ENCODE results near the gene CCDC9B. TPM values are rescaled to one million over a fixed set of nuclear protein-coding genes. Genes with fewer than 3 reads are reported as not detected.

The CCDC9B gene
- total RNA-seq, 1 experiment from 2014 or later, result 29.5 TPM

GRCh38 chr15:40298216-40298935 lies 42.4 kb downstream of the CCDC9B start:
- no peaks in the 10 kb centered on the region for H3K4me1 ChIP-seq (replicated peaks)
- no peak overlapping the region for H3K4me3 ChIP-seq
- peaks cover 100% of the 10 kb centered on the region for H3K36me3 ChIP-seq
- no peak overlapping the region for H3K27ac ChIP-seq
- DNase-seq (ENCODE audit: low read depth in 1 of 2, low spot score in 2 of 2), result no peak
- no peaks in the 10 kb centered on the region for H3K27me3 ChIP-seq (replicated peaks)
- H3K9me3 ChIP-seq (replicated peaks), result peaks cover 3% of the 10 kb centered on the region; the same call in 1 of the 2 replicates

DNA sequence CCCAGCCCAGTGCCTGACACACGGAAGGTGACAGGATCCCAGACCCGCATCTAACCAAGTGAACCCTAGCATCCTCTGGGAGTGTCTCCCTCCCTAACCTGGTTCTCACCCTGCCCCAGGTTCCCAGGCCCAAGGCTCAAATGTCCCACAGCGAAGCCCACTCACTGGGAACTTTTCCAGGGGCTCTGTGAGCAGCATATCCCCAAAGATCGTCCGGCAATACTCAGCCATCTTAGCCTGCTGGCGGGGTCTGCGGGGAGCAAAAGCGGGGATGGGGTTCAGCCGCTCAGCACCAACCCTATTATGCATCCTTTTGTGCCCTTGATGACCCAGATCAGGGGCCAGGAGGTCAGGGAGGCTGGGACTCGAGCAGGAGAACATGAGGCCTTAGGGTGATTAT lies 43.4 kb downstream of the CCDC9B start:
- no peak for DNase-seq (ENCODE audit: low read depth in 1 of 2, low spot score in 2 of 2)
- no peak overlapping the region for H3K27ac ChIP-seq
- H3K36me3 ChIP-seq, result peaks cover 98% of the 10 kb centered on the region
- no peaks in the 10 kb centered on the region for H3K27me3 ChIP-seq (replicated peaks)
- no peaks in the 10 kb centered on the region for H3K4me1 ChIP-seq (replicated peaks)
- peaks cover 3% of the 10 kb centered on the region; the same call in 1 of the 2 replicates for H3K9me3 ChIP-seq (replicated peaks)
- no peak overlapping the region for H3K4me3 ChIP-seq

DNA sequence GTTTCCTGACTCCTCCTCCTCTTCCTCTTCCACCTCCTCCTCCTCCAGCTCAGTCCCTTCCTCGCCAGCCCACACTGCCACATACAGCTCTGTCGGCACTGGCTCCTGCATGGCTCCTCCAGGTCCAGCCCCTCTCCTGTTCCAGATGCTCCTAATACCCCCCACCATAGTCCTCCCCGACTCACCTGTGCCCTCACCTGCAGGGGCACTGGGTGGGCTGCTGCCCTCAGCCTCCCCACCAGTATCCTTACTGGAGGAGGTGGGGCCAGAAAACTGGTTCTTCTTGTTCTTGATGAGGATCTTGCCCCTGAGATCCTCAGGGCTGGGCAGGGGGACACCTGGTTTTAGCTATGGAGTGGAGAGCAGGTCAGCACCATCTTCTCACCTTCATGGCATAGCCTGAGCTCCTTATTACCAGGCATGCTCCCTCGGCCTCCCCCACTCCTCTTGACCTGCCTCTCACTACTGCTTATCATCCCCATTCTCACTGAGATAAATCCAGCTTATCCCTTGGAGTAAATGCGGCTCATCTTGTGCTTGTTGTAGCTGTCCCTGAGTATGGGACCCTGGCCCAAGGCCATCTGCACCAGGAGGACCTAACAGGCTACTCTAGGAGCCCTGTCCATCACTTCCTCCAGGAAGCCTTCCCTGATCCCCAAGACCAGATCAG lies 44.0 kb downstream of the CCDC9B start:
- Histone ChIP-seq H3K36me3 (peaks cover 98% of the 10 kb centered on the region), H3K27ac (no peak overlapping the region), H3K9me3 (replicated peaks) (peaks cover 3% of the 10 kb centered on the region; the same call in 1 of the 2 replicates), H3K27me3 (replicated peaks) (no peaks in the 10 kb centered on the region), H3K4me3 (no peak overlapping the region), H3K4me1 (replicated peaks) (no peaks in the 10 kb centered on the region)
- no peak for DNase-seq (ENCODE audit: low read depth in 1 of 2, low spot score in 2 of 2)

GRCh38 chr15:40295877-40296560 lies 44.7 kb downstream of the CCDC9B start:
- Histone ChIP-seq H3K27ac (no peak overlapping the region), H3K9me3 (replicated peaks) (peaks cover 3% of the 10 kb centered on the region; the same call in 1 of the 2 replicates), H3K4me3 (no peak overlapping the region), H3K4me1 (replicated peaks) (peaks cover 5% of the 10 kb centered on the region; the same call in 1 of the 2 replicates), H3K36me3 (peaks cover 98% of the 10 kb centered on the region), H3K27me3 (replicated peaks) (no peaks in the 10 kb centered on the region)
- DNase-seq (ENCODE audit: low read depth in 1 of 2, low spot score in 2 of 2), result no peak

- Histone ChIP-seq H3K27me3 (replicated peaks) (no peaks in the 10 kb centered on the region), H3K9me3 (replicated peaks) (peaks cover under 1% of the 10 kb centered on the region; the same call in 1 of the 2 replicates), H3K4me3 (no peak overlapping the region), H3K27ac (no peak overlapping the region), H3K4me1 (replicated peaks) (peaks cover 6% of the 10 kb centered on the region; the same call in 1 of the 2 replicates), H3K36me3 (peaks cover 96% of the 10 kb centered on the region)
- no peak for DNase-seq (ENCODE audit: low read depth in 1 of 2, low spot score in 2 of 2)
Observed at GRCh38 chr15:40295297-40295696, 45.4 kb downstream of the CCDC9B start.

- peaks cover 94% of the 10 kb centered on the region for H3K36me3 ChIP-seq
- peaks cover 6% of the 10 kb centered on the region; the same call in 1 of the 2 replicates for H3K4me1 ChIP-seq (replicated peaks)
- H3K27ac ChIP-seq, result no peak overlapping the region
- H3K4me3 ChIP-seq, result no peak overlapping the region
- H3K27me3 ChIP-seq (replicated peaks), result no peaks in the 10 kb centered on the region
- DNase-seq (ENCODE audit: low read depth in 1 of 2, low spot score in 2 of 2), result no peak
- no peaks in the 10 kb centered on the region for H3K9me3 ChIP-seq (replicated peaks)
Observed at GRCh38 chr15:40293905-40294895, 46.5 kb downstream of the CCDC9B start.

GRCh38 chr15:40293006-40293405 lies 47.7 kb downstream of the CCDC9B start:
- H3K36me3 ChIP-seq, result peaks cover 94% of the 10 kb centered on the region
- H3K4me1 ChIP-seq (replicated peaks), result peaks cover 16% of the 10 kb centered on the region
- no peak overlapping the region for H3K27ac ChIP-seq
- no peak overlapping the region for H3K4me3 ChIP-seq
- DNase-seq (ENCODE audit: low read depth in 1 of 2, low spot score in 2 of 2), result no peak
- H3K9me3 ChIP-seq (replicated peaks), result no peaks in the 10 kb centered on the region
- no peaks in the 10 kb centered on the region for H3K27me3 ChIP-seq (replicated peaks)

GRCh38 chr15:40292246-40292645 lies 48.5 kb downstream of the CCDC9B start:
- Histone ChIP-seq H3K27ac (no peak overlapping the region), H3K4me1 (replicated peaks) (peaks cover 24% of the 10 kb centered on the region), H3K4me3 (no peak overlapping the region), H3K36me3 (peaks cover 89% of the 10 kb centered on the region), H3K27me3 (replicated peaks) (no peaks in the 10 kb centered on the region), H3K9me3 (replicated peaks) (no peaks in the 10 kb centered on the region)
- DNase-seq (ENCODE audit: low read depth in 1 of 2, low spot score in 2 of 2), result no peak

- peaks cover 36% of the 10 kb centered on the region for H3K4me1 ChIP-seq (replicated peaks)
- peaks cover 77% of the 10 kb centered on the region for H3K36me3 ChIP-seq
- H3K9me3 ChIP-seq (replicated peaks), result no peaks in the 10 kb centered on the region
- no peaks in the 10 kb centered on the region for H3K27me3 ChIP-seq (replicated peaks)
- DNase-seq (ENCODE audit: low read depth in 1 of 2, low spot score in 2 of 2), result no peak
- H3K4me3 ChIP-seq, result no peak overlapping the region; the same call in 1 of the 2 replicates
- H3K27ac ChIP-seq, result no peak overlapping the region
Observed at GRCh38 chr15:40290918-40291574, 49.7 kb downstream of the CCDC9B start.

DNA sequence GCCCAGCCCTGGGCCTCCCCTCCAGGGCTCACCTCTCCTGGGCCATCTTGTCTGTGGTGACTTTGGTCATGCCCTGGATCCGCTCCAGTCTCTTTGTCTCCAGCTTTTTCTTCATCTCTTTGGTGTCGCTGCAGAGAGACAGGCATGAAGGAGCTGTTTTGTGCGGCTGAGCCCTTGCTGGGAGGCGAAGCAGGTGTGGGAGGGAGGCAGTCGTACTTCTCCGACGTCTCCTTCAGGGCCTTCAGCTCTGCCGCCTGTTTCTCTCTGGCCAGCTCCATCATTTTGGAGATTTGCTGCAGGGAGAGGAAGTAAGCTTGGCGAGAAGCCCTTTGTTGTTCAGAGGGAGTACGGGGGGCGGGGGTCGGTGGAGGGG lies 50.2 kb downstream of the CCDC9B start:
- Histone ChIP-seq H3K36me3 (peaks cover 72% of the 10 kb centered on the region), H3K27me3 (replicated peaks) (no peaks in the 10 kb centered on the region), H3K9me3 (replicated peaks) (no peaks in the 10 kb centered on the region), H3K4me1 (replicated peaks) (peaks cover 41% of the 10 kb centered on the region), H3K27ac (no peak overlapping the region), H3K4me3 (no peak overlapping the region)
- DNase-seq (ENCODE audit: low read depth in 1 of 2, low spot score in 2 of 2), result no peak

GRCh38 chr15:40289140-40289775 lies 51.5 kb downstream of the CCDC9B start:
- H3K27ac ChIP-seq, result no peak overlapping the region
- peaks cover 59% of the 10 kb centered on the region for H3K36me3 ChIP-seq
- peaks cover 54% of the 10 kb centered on the region for H3K4me1 ChIP-seq (replicated peaks)
- H3K9me3 ChIP-seq (replicated peaks), result no peaks in the 10 kb centered on the region
- no peak overlapping the region for H3K4me3 ChIP-seq
- H3K27me3 ChIP-seq (replicated peaks), result no peaks in the 10 kb centered on the region
- DNase-seq (ENCODE audit: low read depth in 1 of 2, low spot score in 2 of 2), result no peak

- Histone ChIP-seq H3K4me3 (no peak overlapping the region), H3K27ac (no peak overlapping the region), H3K4me1 (replicated peaks) (peaks cover 67% of the 10 kb centered on the region), H3K36me3 (peaks cover 46% of the 10 kb centered on the region), H3K27me3 (replicated peaks) (no peaks in the 10 kb centered on the region), H3K9me3 (replicated peaks) (no peaks in the 10 kb centered on the region)
- peak; percentile 52 to 80 for DNase-seq (ENCODE audit: low read depth in 1 of 2, low spot score in 2 of 2)
Observed at GRCh38 chr15:40287968-40288367, 52.8 kb downstream of the CCDC9B start.
